Ovary (tissue), 9 donors: ENCODE data around the gene KLRK1. TPM values are rescaled to one million over a fixed set of nuclear protein-coding genes. Genes with fewer than 3 reads are reported as not detected.
"Not testable (repeated sequence)": the region's sequence is repeated elsewhere in the genome, so short reads cannot be mapped to it uniquely, and the experiment has no call there.

ENCODE experiments used
- DNase-seq, 5 donors: peaks; one replicate each; pipeline ENCODE4 v3.0.0-alpha.2; 2019 to 2020
- H3K27ac ChIP-seq, 2 donors: fragments of 200-600 bp; one replicate each; pipeline versions ENCODE4 v1.5.1 to v1.8.0; 2019 to 2022
- H3K27me3 ChIP-seq: fragments of 200-600 bp; one replicate; pipeline ENCODE4 v1.8.0; 2022
- H3K36me3 ChIP-seq: fragments of 200-600 bp; sonication (generic); one replicate; pipeline ENCODE4 v1.5.1; 2019
- H3K4me1 ChIP-seq: one replicate; pipeline ENCODE4 v1.8.1; 2013; ENCODE audit warnings: mild to moderate bottlenecking, moderate library complexity; ENCODE audit not compliant: insufficient read depth
- H3K4me3 ChIP-seq: fragments of 200-600 bp; sonication (generic); one replicate; pipeline ENCODE4 v1.5.1; 2017
- H3K9me3 ChIP-seq, 2 donors: fragments of 200-600 bp in 1 of 2; sonication (generic) in 1 of 2; one replicate each; pipeline versions ENCODE4 v1.5.1 to v1.8.1; 2013 to 2019; ENCODE audit warnings: mild to moderate bottlenecking in 1 of 2, moderate library complexity in 1 of 2
- POLR2A ChIP-seq: fragments of 450-650 bp; IDR thresholded peaks from one replicate; pipeline ENCODE4 v1.6.1; 2017; ENCODE audit warnings: antibody characterized with exemption, mild to moderate bottlenecking, moderate library complexity
- WGBS, 3 donors: extraction: QIAGEN DNeasy Blood & Tissue Kit in 1 of 3; methylation state at CpG; one replicate each; pipeline versions ENCODE4 v1.1.5 to v1.1.7; 2013 to 2017; 5-methylcytosine and 5-hydroxymethylcytosine counted together
- intact Hi-C, 4 donors: fragments of 100-400 bp; cut with DNase I; formaldehyde crosslinking; loops; one replicate each; pipeline versions ENCODE4 v1.11.0 to v1.15.1; 2022 to 2023
- polyA plus RNA-seq, 2 donors: library from polyadenylated mRNA; stranded (reverse); fragments of 200-250 nt in 1 of 2; fragments of 350-450 nt in 1 of 2; fragmentation: Illumina TruSeq in 1 of 2; extraction: RNeasy Lipid Tissue Mini Kit (QIAGEN cat#74804) in 1 of 2; gene quantifications; one replicate each; pipeline ENCODE4 v1.2.3, GENCODE V29; 2013 to 2014
- total RNA-seq, 7 donors: library from RNA; depleted of rRNA in 2 of 7; stranded (reverse); fragments of >200 nt in 2 of 7; fragmentation: NEBNext Ultra II Directional in 3 of 7; extraction: Animal tissue kit (Norgen Biotek cat#: 25700) in 3 of 7; gene quantifications; one replicate each; pipeline versions ENCODE4 v1.1.0 to v1.2.4, GENCODE V29; 2016 to 2023
- TF ChIP-seq, protein P1 (sequence below), 3 donors: fragments of 450-650 bp in 2 of 3; fragments of 200-600 bp in 1 of 3; IDR thresholded peaks; one replicate each; pipeline versions ENCODE4 v1.5.1 to v1.8.0; 2016 to 2022; ENCODE audit warnings: antibody characterized with exemption in 3 of 3, mild to moderate bottlenecking in 1 of 3
- donor health status: DM: no; HTN: no; CAD: no; lungs with moderate emphysema.
- donor health status: DM: no; HTN: no; CAD: no.
- donor health status: Bipolar disorder and iron deficiency.
- donor health status: DM: yes; HTN: yes; CAD: no.
- donor health status: DM: no; HTN: no; CAD: no.
- donor health status: DM: yes; HTN: yes; CAD: no.

The KLRK1 gene
- total and polyA plus RNA-seq, 9 donors = 0.12 to 6.3 (median 0.54) TPM

DNA sequence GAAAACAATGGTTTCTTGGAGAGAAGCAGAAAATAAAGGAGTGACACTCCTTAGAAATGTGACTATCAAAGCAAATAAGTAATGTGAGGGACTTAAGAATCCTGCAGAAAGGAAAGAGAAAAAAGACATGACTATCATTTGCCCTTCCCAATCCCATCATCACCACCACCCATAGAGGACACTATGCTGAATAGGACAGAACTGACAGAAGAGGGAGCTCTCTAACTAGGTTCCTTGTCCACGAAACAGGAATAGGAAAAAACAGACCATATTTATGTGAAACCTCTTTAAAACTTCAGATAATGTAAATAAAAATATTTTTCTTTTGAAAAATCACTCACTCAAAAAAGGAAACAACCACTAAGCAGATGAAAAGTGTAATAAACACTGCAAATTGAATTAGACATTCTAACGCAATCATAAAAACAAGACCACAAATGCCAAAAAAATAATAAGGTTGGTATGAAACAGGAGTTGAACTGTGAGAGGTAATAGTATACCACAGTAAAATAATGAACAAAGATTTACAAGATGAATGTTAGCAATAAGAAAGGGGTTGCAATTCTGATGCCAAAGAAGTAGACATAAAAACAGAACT lies 58.1 kb downstream of the KLRK1 start:
- 13 to 24% (median 15%) methylated on average over 2 of the region's 2 CpGs for WGBS, 3 donors
- H3K36me3 ChIP-seq = no peaks in the 10 kb centered on the region
- H3K27me3 ChIP-seq = no peaks in the 10 kb centered on the region
- H3K4me3 ChIP-seq = no peak overlapping the region
- H3K27ac ChIP-seq = no peak overlapping the region
- TF ChIP-seq POLR2A = no peak
- TF ChIP-seq, protein P1, sequence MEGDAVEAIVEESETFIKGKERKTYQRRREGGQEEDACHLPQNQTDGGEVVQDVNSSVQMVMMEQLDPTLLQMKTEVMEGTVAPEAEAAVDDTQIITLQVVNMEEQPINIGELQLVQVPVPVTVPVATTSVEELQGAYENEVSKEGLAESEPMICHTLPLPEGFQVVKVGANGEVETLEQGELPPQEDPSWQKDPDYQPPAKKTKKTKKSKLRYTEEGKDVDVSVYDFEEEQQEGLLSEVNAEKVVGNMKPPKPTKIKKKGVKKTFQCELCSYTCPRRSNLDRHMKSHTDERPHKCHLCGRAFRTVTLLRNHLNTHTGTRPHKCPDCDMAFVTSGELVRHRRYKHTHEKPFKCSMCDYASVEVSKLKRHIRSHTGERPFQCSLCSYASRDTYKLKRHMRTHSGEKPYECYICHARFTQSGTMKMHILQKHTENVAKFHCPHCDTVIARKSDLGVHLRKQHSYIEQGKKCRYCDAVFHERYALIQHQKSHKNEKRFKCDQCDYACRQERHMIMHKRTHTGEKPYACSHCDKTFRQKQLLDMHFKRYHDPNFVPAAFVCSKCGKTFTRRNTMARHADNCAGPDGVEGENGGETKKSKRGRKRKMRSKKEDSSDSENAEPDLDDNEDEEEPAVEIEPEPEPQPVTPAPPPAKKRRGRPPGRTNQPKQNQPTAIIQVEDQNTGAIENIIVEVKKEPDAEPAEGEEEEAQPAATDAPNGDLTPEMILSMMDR (IDR thresholded peaks at IDR 0.05) = peak; percentile 28 to 68 (median 46)
- H3K4me1 ChIP-seq = no peaks in the 10 kb centered on the region
- DNase-seq = no peak
- intact Hi-C loops = loop anchor here in 3 of 4 donors (5.0 to 10.0 kb wide), 3 partner anchors 226 to 233 kb away; no protein-coding TSS in a partner anchor
- H3K9me3 ChIP-seq = no peaks in the 10 kb centered on the region

DNA sequence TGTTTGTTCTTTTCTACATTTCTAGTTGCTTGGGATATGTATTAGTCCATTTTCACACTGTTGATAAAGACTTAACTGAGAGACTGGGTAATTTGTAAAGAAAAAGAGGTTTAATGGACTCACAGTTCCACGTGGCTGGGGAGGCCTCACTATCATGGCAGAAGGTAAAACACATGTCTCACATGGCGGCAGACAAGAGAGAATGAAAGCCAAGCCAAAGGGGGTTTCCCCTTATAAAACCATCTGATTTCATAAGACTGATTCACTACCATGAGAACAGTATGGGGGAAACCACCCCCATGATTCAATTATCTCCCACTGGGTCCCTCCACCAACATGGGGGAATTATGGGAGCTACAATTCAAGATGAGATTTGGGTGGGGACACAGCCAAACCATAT lies 61.1 kb downstream of the KLRK1 start:
- H3K27ac ChIP-seq, H3K9me3 ChIP-seq, H3K27me3 ChIP-seq, H3K4me3 ChIP-seq, H3K4me1 ChIP-seq, DNase-seq, H3K36me3 ChIP-seq: not testable (repeated sequence)
- intact Hi-C loops = loop anchor here in 1 of 4 donors (10.0 kb wide), 1 partner anchor 236 kb away; no protein-coding TSS in a partner anchor
- WGBS, 3 donors = 70 to 76% (median 73%) methylated on average over 2 of the region's 2 CpGs

Other genes starting within 250 kb of the KLRK1 start
- gene OLR1, start 217.9 kb downstream of the KLRK1 start, total RNA-seq = 10 to 100 TPM in 1 of 7 donors, 1 to 10 TPM in 3, under 1 TPM in 3; 0.71 to 12.3 (median 1.1) TPM
- under 1 TPM; 0.10 to 0.48 TPM for gene OLR1, start 217.9 kb downstream of the KLRK1 start, polyA plus RNA-seq
- under 1 TPM in 2 of 7 donors, not detected in 5; 0.07 to 0.69 TPM for gene TMEM52B, start 211.0 kb downstream of the KLRK1 start, total RNA-seq
- gene TMEM52B, start 211.0 kb downstream of the KLRK1 start, polyA plus RNA-seq = under 1 TPM; 0.04 to 0.10 TPM
- gene GABARAPL1, start 177.2 kb downstream of the KLRK1 start, total RNA-seq = 100 to 1,000 TPM in 2 of 7 donors, 10 to 100 TPM in 5; 53.1 to 139 (median 96.1) TPM
- gene GABARAPL1, start 177.2 kb downstream of the KLRK1 start, polyA plus RNA-seq = 100 to 1,000 TPM in 1 of 2 donors, 10 to 100 TPM in 1; 58.7 to 186 TPM
- 1 to 10 TPM in 4 of 7 donors, under 1 TPM in 3; 0.33 to 1.8 (median 1.2) TPM for gene KLRD1, start 82.2 kb downstream of the KLRK1 start, total RNA-seq
- gene KLRD1, start 82.2 kb downstream of the KLRK1 start, polyA plus RNA-seq = 1 to 10 TPM in 1 of 2 donors, under 1 TPM in 1; 0.12 to 3.8 TPM
- gene KLRC4, start 19.7 kb upstream of the KLRK1 start, total RNA-seq = under 1 TPM in 1 of 7 donors, not detected in 6; 0.60 TPM
- gene KLRC4, start 19.7 kb upstream of the KLRK1 start, polyA plus RNA-seq = under 1 TPM in 1 of 2 donors, not detected in 1; 0.30 TPM
- under 1 TPM in 2 of 7 donors, not detected in 5; 0.58 to 0.72 TPM for gene KLRC3, start 30.6 kb upstream of the KLRK1 start, total RNA-seq
- under 1 TPM; 0.19 to 0.90 TPM for gene KLRC3, start 30.6 kb upstream of the KLRK1 start, polyA plus RNA-seq
- 1 to 10 TPM in 2 of 7 donors, under 1 TPM in 3, not detected in 2; 0.23 to 2.6 (median 0.57) TPM for gene KLRC2, start 46.0 kb upstream of the KLRK1 start, total RNA-seq
- under 1 TPM; 0.15 to 0.28 TPM for gene KLRC2, start 46.0 kb upstream of the KLRK1 start, polyA plus RNA-seq
- under 1 TPM in 5 of 7 donors, not detected in 2; 0.30 to 0.71 (median 0.52) TPM for gene KLRC1, start 63.3 kb upstream of the KLRK1 start, total RNA-seq
- gene KLRC1, start 63.3 kb upstream of the KLRK1 start, polyA plus RNA-seq = under 1 TPM; 0.17 to 0.73 TPM
- gene EIF2S3B, start 115.8 kb upstream of the KLRK1 start, total RNA-seq = 1 to 10 TPM in 4 of 7 donors, under 1 TPM in 3; 0.23 to 4.5 (median 1.1) TPM
- 1 to 10 TPM in 1 of 2 donors, under 1 TPM in 1; 0.46 to 1.5 TPM for gene EIF2S3B, start 115.8 kb upstream of the KLRK1 start, polyA plus RNA-seq
- 10 to 100 TPM in 6 of 7 donors, 1 to 10 TPM in 1; 8.5 to 25.9 (median 19.1) TPM for gene MAGOHB, start 223.6 kb upstream of the KLRK1 start, total RNA-seq
- gene MAGOHB, start 223.6 kb upstream of the KLRK1 start, polyA plus RNA-seq = 10 to 100 TPM; 14.1 to 20.4 TPM